Left lung (tissue), 14 donors: ENCODE measurements around the gene TTF1. TPM values are rescaled to one million over a fixed set of nuclear protein-coding genes. Genes with fewer than 3 reads are reported as not detected.

Experiments used
- ATAC-seq: fragments of 200-7000 bp; cut with Tn5 transposase; one replicate; pipeline ENCODE4 v1.9.1; 2020; ENCODE audit warnings: moderate library complexity
- DNase-seq, 4 donors: peaks; one replicate each; pipeline ENCODE4 v3.0.0-alpha.2; 2013 to 2020
- H3K27ac ChIP-seq, 2 donors: fragments of 200-600 bp; sonication (generic) in 1 of 2; one replicate each; pipeline versions ENCODE4 v1.5.0 to v1.8.0; 2020 to 2021
- H3K27me3 ChIP-seq, 2 donors: fragments of 200-600 bp; sonication (generic) in 1 of 2; one replicate each; pipeline versions ENCODE4 v1.5.0 to v1.8.0; 2020 to 2021
- H3K36me3 ChIP-seq, 2 donors: fragments of 200-600 bp; sonication (generic) in 1 of 2; one replicate each; pipeline versions ENCODE4 v1.5.0 to v1.8.0; 2020 to 2021
- H3K4me1 ChIP-seq, 2 donors: fragments of 200-600 bp; one replicate each; pipeline ENCODE4 v1.8.0; 2021
- H3K4me3 ChIP-seq, 2 donors: fragments of 200-600 bp; sonication (generic) in 1 of 2; one replicate each; pipeline versions ENCODE4 v1.5.0 to v1.8.0; 2020 to 2021; ENCODE audit warnings: mild to moderate bottlenecking in 1 of 2
- H3K9me3 ChIP-seq, 2 donors: fragments of 200-600 bp; sonication (generic) in 1 of 2; one replicate each; pipeline versions ENCODE4 v1.5.0 to v1.8.0; 2020 to 2021
- intact Hi-C, 2 donors: fragments of 100-400 bp; cut with DNase I; formaldehyde crosslinking; loops; one replicate each; pipeline versions ENCODE4 v1.11.2 to v1.14.2; 2022
- long read RNA-seq, 12 donors: library from polyadenylated mRNA in 2 of 12; unstranded in 2 of 12; transcript quantifications; one replicate each; pipeline ENCODE4 v2.0.0 and lab custom pipeline, GENCODE V29; 2019 to 2026
- polyA plus RNA-seq, 6 donors: library from polyadenylated mRNA; unstranded; fragments of 120-200 nt; gene quantifications; one replicate each; pipeline ENCODE4 v1.2.1, GENCODE V29; 2013; ENCODE audit not compliant: insufficient read length in 6 of 6
- total RNA-seq, 2 donors: library from RNA; stranded (reverse); fragmentation: NEBNext Ultra II Directional; extraction: Animal tissue kit (Norgen Biotek cat#: 25700); gene quantifications; one replicate each; pipeline ENCODE4 v1.2.1, GENCODE V29; 2021
- TF ChIP-seq, protein P1 (sequence below), 2 donors: fragments of 200-600 bp; sonication (generic) in 1 of 2; IDR thresholded peaks; one replicate each; pipeline versions ENCODE4 v1.5.0 to v1.8.0; 2021; ENCODE audit warnings: antibody characterized with exemption in 2 of 2
- donor health status: DM: no; HTN: yes; CAD: no.
- donor health status: DM: no; HTN: no; CAD: no.

TTF1 gene, protein sequence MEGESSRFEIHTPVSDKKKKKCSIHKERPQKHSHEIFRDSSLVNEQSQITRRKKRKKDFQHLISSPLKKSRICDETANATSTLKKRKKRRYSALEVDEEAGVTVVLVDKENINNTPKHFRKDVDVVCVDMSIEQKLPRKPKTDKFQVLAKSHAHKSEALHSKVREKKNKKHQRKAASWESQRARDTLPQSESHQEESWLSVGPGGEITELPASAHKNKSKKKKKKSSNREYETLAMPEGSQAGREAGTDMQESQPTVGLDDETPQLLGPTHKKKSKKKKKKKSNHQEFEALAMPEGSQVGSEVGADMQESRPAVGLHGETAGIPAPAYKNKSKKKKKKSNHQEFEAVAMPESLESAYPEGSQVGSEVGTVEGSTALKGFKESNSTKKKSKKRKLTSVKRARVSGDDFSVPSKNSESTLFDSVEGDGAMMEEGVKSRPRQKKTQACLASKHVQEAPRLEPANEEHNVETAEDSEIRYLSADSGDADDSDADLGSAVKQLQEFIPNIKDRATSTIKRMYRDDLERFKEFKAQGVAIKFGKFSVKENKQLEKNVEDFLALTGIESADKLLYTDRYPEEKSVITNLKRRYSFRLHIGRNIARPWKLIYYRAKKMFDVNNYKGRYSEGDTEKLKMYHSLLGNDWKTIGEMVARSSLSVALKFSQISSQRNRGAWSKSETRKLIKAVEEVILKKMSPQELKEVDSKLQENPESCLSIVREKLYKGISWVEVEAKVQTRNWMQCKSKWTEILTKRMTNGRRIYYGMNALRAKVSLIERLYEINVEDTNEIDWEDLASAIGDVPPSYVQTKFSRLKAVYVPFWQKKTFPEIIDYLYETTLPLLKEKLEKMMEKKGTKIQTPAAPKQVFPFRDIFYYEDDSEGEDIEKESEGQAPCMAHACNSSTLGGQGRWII
- 10 to 100 TPM in 1 of 2 donors, 1 to 10 TPM in 1; 9.7 to 11.7 TPM for total RNA-seq
- 10 to 100 TPM; 15.6 to 19.6 (median 17.9) TPM for polyA plus RNA-seq
- long read RNA-seq, donor 1, partial matches to known transcripts, result 15 of 15 reads
- long read RNA-seq, donor 1, other reads (novel, unspliced or antisense), result 0 of 15 reads
- long read RNA-seq, donor 2, partial matches to known transcripts, result 7 of 8 reads
- long read RNA-seq, donor 2, other reads (novel, unspliced or antisense), result 0 of 8 reads
- long read RNA-seq, donor 3, partial matches to known transcripts, result 15 of 16 reads
- long read RNA-seq, donor 3, other reads (novel, unspliced or antisense), result 0 of 16 reads
- long read RNA-seq, donor 4, partial matches to known transcripts, result 3 of 7 reads
- long read RNA-seq, donor 4, other reads (novel, unspliced or antisense), result 4 of 7 reads
- long read RNA-seq, donor 5, partial matches to known transcripts, result 13 of 16 reads
- long read RNA-seq, donor 5, other reads (novel, unspliced or antisense), result 0 of 16 reads
- long read RNA-seq, donor 6, partial matches to known transcripts, result 7 of 7 reads
- long read RNA-seq, donor 6, other reads (novel, unspliced or antisense), result 0 of 7 reads
- long read RNA-seq, donor 7, partial matches to known transcripts, result 5 of 6 reads
- long read RNA-seq, donor 7, other reads (novel, unspliced or antisense), result 0 of 6 reads
- long read RNA-seq, donor 8, partial matches to known transcripts, result 0 of 1 reads
- long read RNA-seq, donor 8, other reads (novel, unspliced or antisense), result 0 of 1 reads
- long read RNA-seq, donor 9, result 0 reads
- long read RNA-seq, donor 10, partial matches to known transcripts, result 4 of 5 reads
- long read RNA-seq, donor 10, other reads (novel, unspliced or antisense), result 1 of 5 reads
- long read RNA-seq, donor 11, partial matches to known transcripts, result 0 of 1 reads
- long read RNA-seq, donor 11, other reads (novel, unspliced or antisense), result 0 of 1 reads
- long read RNA-seq, donor 12, partial matches to known transcripts, result 11 of 13 reads
- long read RNA-seq, donor 12, other reads (novel, unspliced or antisense), result 0 of 13 reads

DNA sequence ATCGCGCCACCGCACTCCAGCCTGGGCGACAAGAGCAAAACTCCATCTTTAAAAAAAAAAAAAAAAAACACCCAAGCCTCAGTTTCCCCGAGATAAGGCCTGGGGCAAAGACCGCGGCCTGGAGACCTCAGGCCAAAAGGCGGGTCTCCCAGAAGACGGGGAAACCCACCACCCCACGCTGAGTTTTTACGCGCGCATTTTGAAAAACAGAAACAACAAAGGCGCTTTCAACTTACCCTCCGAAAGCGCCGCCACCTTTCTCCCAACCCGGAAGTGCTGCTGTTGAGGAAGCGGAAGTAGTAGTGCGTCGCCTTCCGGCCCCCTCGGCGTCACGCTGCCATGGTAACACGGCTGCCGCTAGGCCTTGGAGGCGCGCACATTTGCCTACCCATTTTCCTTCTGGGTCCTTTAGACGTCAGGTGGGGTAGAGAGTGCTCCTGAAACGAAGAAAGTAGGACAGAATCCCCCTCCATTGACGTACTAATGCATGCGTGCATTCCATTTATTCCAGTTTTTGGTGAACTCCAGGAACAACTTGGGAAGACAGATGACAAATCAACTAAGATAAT, at the start of gene TTF1:
TSS of gene TTF1 (minus strand) at position 287 of the 569 bp plus-strand sequence. CDS start 4,019 bp downstream, outside the sequence.
- intact Hi-C loops, result no loop called here
- DNase-seq, result peak; percentile 82 to 95 (median 92)
- H3K36me3 ChIP-seq, result peaks cover 0 to 16% of the 10 kb centered on the region in 2 donors
- TF ChIP-seq, protein P1, sequence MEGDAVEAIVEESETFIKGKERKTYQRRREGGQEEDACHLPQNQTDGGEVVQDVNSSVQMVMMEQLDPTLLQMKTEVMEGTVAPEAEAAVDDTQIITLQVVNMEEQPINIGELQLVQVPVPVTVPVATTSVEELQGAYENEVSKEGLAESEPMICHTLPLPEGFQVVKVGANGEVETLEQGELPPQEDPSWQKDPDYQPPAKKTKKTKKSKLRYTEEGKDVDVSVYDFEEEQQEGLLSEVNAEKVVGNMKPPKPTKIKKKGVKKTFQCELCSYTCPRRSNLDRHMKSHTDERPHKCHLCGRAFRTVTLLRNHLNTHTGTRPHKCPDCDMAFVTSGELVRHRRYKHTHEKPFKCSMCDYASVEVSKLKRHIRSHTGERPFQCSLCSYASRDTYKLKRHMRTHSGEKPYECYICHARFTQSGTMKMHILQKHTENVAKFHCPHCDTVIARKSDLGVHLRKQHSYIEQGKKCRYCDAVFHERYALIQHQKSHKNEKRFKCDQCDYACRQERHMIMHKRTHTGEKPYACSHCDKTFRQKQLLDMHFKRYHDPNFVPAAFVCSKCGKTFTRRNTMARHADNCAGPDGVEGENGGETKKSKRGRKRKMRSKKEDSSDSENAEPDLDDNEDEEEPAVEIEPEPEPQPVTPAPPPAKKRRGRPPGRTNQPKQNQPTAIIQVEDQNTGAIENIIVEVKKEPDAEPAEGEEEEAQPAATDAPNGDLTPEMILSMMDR (IDR thresholded peaks at IDR 0.05), result no peak
- H3K27me3 ChIP-seq, result peaks cover 15 to 31% of the 10 kb centered on the region in 2 donors
- no peaks in the 10 kb centered on the region for H3K9me3 ChIP-seq
- peaks cover 19 to 56% of the 10 kb centered on the region in 2 donors for H3K4me1 ChIP-seq
- peak; percentile 91 for ATAC-seq
- peak within 1 kb of the TSS in 1 of 2 donors; percentile 15 for H3K27ac ChIP-seq
- H3K4me3 ChIP-seq, result peak within 1 kb of the TSS; percentile 86 to 89

DNA sequence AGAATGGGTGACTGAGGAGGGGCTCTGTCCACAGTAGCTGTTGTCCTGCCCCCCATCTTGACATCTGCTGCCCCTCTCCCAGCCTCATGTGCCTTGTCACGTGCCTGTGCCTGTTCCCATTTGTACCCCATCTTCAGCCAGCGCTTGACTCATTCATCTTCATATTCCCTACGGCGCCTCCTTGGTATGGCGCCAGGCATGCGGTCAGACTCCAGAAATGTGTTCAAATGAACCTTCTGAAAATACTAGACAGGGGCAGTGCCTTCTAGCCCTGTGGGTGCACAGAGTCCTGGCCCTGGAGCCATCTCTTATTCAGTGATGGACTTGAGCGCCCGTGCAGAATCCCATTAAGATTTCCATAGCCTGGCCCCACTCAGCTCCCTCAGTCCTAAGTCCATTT, 49.6 kb upstream of the TTF1 start:
- H3K36me3 ChIP-seq, result no peaks in the 10 kb centered on the region
- no peak overlapping the region for H3K4me3 ChIP-seq
- no peaks in the 10 kb centered on the region for H3K9me3 ChIP-seq
- intact Hi-C loops, result no loop called here
- no peak overlapping the region for H3K27ac ChIP-seq
- DNase-seq (no peak), ATAC-seq (no peak)
- TF ChIP-seq, protein P1 (IDR thresholded peaks at IDR 0.05), result no peak
- no peaks in the 10 kb centered on the region for H3K4me1 ChIP-seq
- peaks cover 0 to 52% of the 10 kb centered on the region in 2 donors for H3K27me3 ChIP-seq

DNA sequence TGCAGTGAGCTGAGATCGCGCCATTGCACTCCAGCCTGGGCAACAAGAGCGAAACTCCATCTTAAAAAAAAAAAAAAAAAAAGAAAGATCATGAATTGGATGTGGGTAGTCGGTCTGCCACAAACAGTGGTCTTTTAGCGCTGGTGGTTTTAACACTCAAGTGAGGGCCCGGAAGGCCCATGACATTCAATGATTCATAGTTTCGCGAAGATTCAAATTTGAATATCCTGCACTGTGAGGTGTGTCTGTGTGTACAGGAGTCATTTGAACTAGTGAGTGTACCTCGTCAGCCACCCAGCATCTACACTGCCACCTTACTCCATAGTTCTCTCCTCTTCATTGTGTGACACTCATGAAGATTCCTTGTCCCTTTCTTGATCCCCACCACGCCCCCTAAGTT, 44.6 kb upstream of the TTF1 start:
- DNase-seq, result no peak
- intact Hi-C loops, result no loop called here
- H3K27ac ChIP-seq, result no peak overlapping the region
- H3K4me1 ChIP-seq, result no peaks in the 10 kb centered on the region
- TF ChIP-seq, protein P1 (IDR thresholded peaks at IDR 0.05), result no peak
- H3K27me3 ChIP-seq, result peaks cover 0 to 57% of the 10 kb centered on the region in 2 donors
- H3K9me3 ChIP-seq, result no peaks in the 10 kb centered on the region
- no peak overlapping the region for H3K4me3 ChIP-seq
- no peaks in the 10 kb centered on the region for H3K36me3 ChIP-seq
- ATAC-seq, result no peak

DNA sequence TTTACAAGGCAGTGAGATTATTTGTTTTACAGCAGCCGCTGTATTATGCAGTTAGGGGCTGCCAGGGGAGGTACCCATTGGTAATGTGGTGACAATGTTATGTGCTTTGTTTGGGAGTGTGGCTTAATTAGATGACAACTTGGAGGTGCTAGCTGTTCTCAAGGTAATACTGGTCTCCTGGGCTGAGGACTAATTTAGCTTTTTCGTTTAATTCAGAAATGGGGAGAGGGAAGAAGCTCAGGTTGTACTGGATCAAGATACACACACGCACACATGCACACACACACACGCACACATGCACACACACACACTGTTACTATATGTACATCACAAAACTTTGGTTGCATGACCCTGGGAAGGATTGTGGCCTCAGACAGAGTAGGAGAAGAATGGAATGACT, 41.3 kb upstream of the TTF1 start:
- Histone ChIP-seq H3K4me1 (no peaks in the 10 kb centered on the region), H3K36me3 (no peaks in the 10 kb centered on the region), H3K9me3 (no peaks in the 10 kb centered on the region), H3K4me3 (no peak overlapping the region), H3K27ac (no peak overlapping the region), H3K27me3 (peaks cover 0 to 77% of the 10 kb centered on the region in 2 donors)
- DNase-seq (no peak), ATAC-seq (no peak)
- intact Hi-C loops, result no loop called here
- TF ChIP-seq, protein P1 (IDR thresholded peaks at IDR 0.05), result no peak
